Kidney epithelial cell (primary cell): Measurements from ENCODE around the gene RHBDD2. TPM values are rescaled to one million over a fixed set of nuclear protein-coding genes. Genes with fewer than 3 reads are reported as not detected.

ENCODE experiments used
- DNase-seq: peaks from one replicate; pipeline ENCODE4 v3.0.0-alpha.2; 2010; ENCODE audit warnings: low read depth
- H3K27me3 ChIP-seq: 2 replicates; pipeline ENCODE4 v1.6.0; 2011; ENCODE audit warnings: low read length; ENCODE audit not compliant: control insufficient read depth, insufficient read depth
- H3K36me3 ChIP-seq: 2 replicates; pipeline ENCODE4 v1.5.1; 2011; ENCODE audit warnings: low read length; ENCODE audit not compliant: control insufficient read depth, insufficient read depth
- H3K4me3 ChIP-seq: 2 replicates; pipeline ENCODE4 v1.5.1; 2011; ENCODE audit warnings: low read depth, mild to moderate bottlenecking, control low read depth, low read length
- CTCF ChIP-seq: IDR thresholded peaks from 2 replicates; pipeline ENCODE4 v1.5.1; 2011; ENCODE audit warnings: mild to moderate bottlenecking, moderate library complexity, low read length, control low read depth, inconsistent platforms; ENCODE audit not compliant: insufficient read depth, poor library complexity, severe bottlenecking
- total RNA-seq: library from RNA; depleted of rRNA; stranded (reverse); fragments of >200 nt; gene quantifications from 2 replicates; pipeline ENCODE4 v1.2.3, GENCODE V29; 2015

Gene RHBDD2
- total RNA-seq, 1 donor from 2014 or later, result 60.0 TPM

GRCh38 chr7:75866114-75866488, 12.7 kb upstream of the RHBDD2 start:
- H3K4me3 ChIP-seq, result no peak overlapping the region
- DNase-seq, result no peak
- H3K27me3 ChIP-seq, result no peaks in the 10 kb centered on the region
- no peaks in the 10 kb centered on the region for H3K36me3 ChIP-seq
- TF ChIP-seq CTCF, result no peak

GRCh38 chr7:75866489-75867389, 12.1 kb upstream of the RHBDD2 start:
- TF ChIP-seq CTCF, result peak; percentile 98
- no peak overlapping the region for H3K4me3 ChIP-seq
- no peak for DNase-seq

GRCh38 chr7:75867390-75867717, 11.5 kb upstream of the RHBDD2 start:
- no peak for TF ChIP-seq CTCF
- DNase-seq, result no peak
- no peaks in the 10 kb centered on the region for H3K36me3 ChIP-seq
- no peaks in the 10 kb centered on the region for H3K27me3 ChIP-seq
- H3K4me3 ChIP-seq, result no peak overlapping the region

More at GRCh38 chr7:75866489-75867389, 12.1 kb upstream of the RHBDD2 start:
- H3K27me3 ChIP-seq, result no peaks in the 10 kb centered on the region
- H3K36me3 ChIP-seq, result no peaks in the 10 kb centered on the region

- TF ChIP-seq CTCF, result no peak
- Histone ChIP-seq H3K4me3 (no peak overlapping the region), H3K36me3 (no peaks in the 10 kb centered on the region), H3K27me3 (no peaks in the 10 kb centered on the region)
- no peak for DNase-seq
Measured at GRCh38 chr7:75868153-75868552, 10.7 kb upstream of the RHBDD2 start.

GRCh38 chr7:75869776-75870379, 9.0 kb upstream of the RHBDD2 start:
- no peak for TF ChIP-seq CTCF
- H3K27me3 ChIP-seq, result no peaks in the 10 kb centered on the region
- no peak for DNase-seq
- no peaks in the 10 kb centered on the region for H3K36me3 ChIP-seq
- no peak overlapping the region for H3K4me3 ChIP-seq
